SIG-M5 treated with dmso at 0.1 percent for 504 hours (cell line): ENCODE measurements around the gene CCDC71L.

Source experiments
- DNase-seq: peaks from one replicate; lab custom pipeline; 2025; ENCODE audit not compliant: unreplicated experiment; lab: John Stamatoyannopoulos, UW

Gene CCDC71L

GRCh38 chr7:106609416-106609815 lies 51.5 kb downstream of the CCDC71L start:
- no peak for DNase-seq

- DNase-seq: no peak
These were observed 52.3 kb downstream of the CCDC71L start for GRCh38 chr7:106608661-106609060.
